ENCODE data around the gene SOX21. TPM values are rescaled to one million over a fixed set of nuclear protein-coding genes. Genes with fewer than 3 reads are reported as not detected.

The SOX21 gene
- total and polyA plus RNA-seq, 5 experiments from 2014 or later, result not detected

- POLR2A ChIA-PET, result no interaction called here
- no peak for DNase-seq
- no peaks in the 10 kb centered on the region for H3K9me3 Mint-ChIP-seq
Measured at GRCh38 chr13:94662274-94662945, 49.9 kb downstream of the SOX21 start.

GRCh38 chr13:94661406-94661805, 50.9 kb downstream of the SOX21 start:
- no peak for ATAC-seq
- Mint-ChIP-seq H3K9me3 (no peaks in the 10 kb centered on the region), H3K4me3 (no peak overlapping the region), H3K36me3 (no peaks in the 10 kb centered on the region), H3K27me3 (peaks cover 9 to 37% (median 30%) of the 10 kb centered on the region in 5 donors), H3K4me1 (peaks cover 1 to 6% (median 5%) of the 10 kb centered on the region in 4 donors), H3K27ac (no peak overlapping the region)
- POLR2A ChIA-PET, result no interaction called here
- DNase-seq, result no peak

More at GRCh38 chr13:94662274-94662945, 49.9 kb downstream of the SOX21 start:
- no peak overlapping the region for H3K27ac Mint-ChIP-seq
- peaks cover 9 to 37% (median 32%) of the 10 kb centered on the region in 5 donors for H3K27me3 Mint-ChIP-seq
- H3K36me3 Mint-ChIP-seq, result no peaks in the 10 kb centered on the region
- H3K4me3 Mint-ChIP-seq, result peak overlapping the region in 2 of 10 donors; percentile 4 to 44
- H3K4me1 Mint-ChIP-seq, result peaks cover 1 to 12% (median 8%) of the 10 kb centered on the region in 4 donors
- ATAC-seq, result no peak

- H3K9me3 Mint-ChIP-seq, result peaks cover 0 to 1% (median 0%) of the 10 kb centered on the region in 9 donors
- ATAC-seq (no peak), DNase-seq (no peak)
- peaks cover 1 to 6% (median 5%) of the 10 kb centered on the region in 4 donors for H3K4me1 Mint-ChIP-seq
- H3K4me3 Mint-ChIP-seq, result no peak overlapping the region
- H3K27me3 Mint-ChIP-seq, result peaks cover 9 to 37% (median 24%) of the 10 kb centered on the region in 5 donors
- no peaks in the 10 kb centered on the region for H3K36me3 Mint-ChIP-seq
- POLR2A ChIA-PET, result no interaction called here
- no peak overlapping the region for H3K27ac Mint-ChIP-seq
Measured at GRCh38 chr13:94660695-94661326, 51.5 kb downstream of the SOX21 start.

Other genes starting within 250 kb of the SOX21 start
- 1 to 10 TPM; 1.1 TPM for gene DCT, start 232.9 kb downstream of the SOX21 start, total RNA-seq
- under 1 TPM in 2 of 3 donors, not detected in 1; 0.19 to 0.77 TPM for gene DCT, start 232.9 kb downstream of the SOX21 start, polyA plus RNA-seq
- gene TGDS, start 116.4 kb downstream of the SOX21 start, total RNA-seq, result 10 to 100 TPM; 16.3 to 16.7 TPM
- 10 to 100 TPM in 2 of 3 donors, 1 to 10 TPM in 1; 8.5 to 14.4 (median 13.2) TPM for gene TGDS, start 116.4 kb downstream of the SOX21 start, polyA plus RNA-seq
- gene GPR180, start 110.7 kb downstream of the SOX21 start, total RNA-seq, result 1 to 10 TPM; 3.1 to 3.4 TPM
- 1 to 10 TPM in 2 of 3 donors, under 1 TPM in 1; 0.96 to 1.8 (median 1.1) TPM for gene GPR180, start 110.7 kb downstream of the SOX21 start, polyA plus RNA-seq